SW480 (cell line): ENCODE measurements around the gene PET100.

ENCODE experiments used
- DNase-seq: peaks from one replicate; pipeline ENCODE4 v3.0.0-alpha.2; 2016; ENCODE audit warnings: low spot score

PET100 gene, protein sequence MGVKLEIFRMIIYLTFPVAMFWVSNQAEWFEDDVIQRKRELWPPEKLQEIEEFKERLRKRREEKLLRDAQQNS

DNA sequence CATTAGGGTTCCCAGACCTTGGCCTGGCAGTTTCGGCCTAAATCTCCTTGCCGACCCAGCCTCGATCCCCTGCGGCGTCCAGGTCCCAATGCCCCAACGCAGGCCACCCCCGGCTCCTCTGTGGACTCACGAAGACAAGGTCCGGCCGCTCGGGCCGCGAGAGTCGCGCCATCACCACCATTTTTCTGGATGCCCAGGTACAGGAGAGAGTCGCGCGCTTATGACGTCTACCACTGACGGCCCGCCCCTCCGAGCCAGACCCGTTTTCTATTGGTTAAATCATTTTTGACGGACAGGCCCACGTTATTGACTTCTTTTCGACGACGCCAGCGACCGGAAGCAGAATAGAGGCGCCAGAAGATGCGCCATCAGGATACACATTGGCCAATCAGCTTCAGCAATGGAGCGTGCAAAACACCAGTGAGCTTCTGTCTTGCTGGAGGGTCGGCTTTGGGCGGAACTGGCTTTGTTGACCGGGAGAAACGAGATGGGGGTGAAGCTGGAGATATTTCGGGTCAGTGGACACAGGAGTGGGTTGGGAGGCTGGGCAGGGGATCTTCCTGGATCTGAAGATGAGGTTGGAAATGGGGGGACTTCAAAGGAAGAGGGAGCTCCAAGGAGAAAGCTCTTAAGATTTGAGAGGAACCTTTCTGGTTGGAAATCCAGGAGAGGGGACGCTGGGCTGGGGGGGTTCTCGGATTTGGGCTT, at the start of gene PET100, which contains the start of gene XAB2:
TSS of gene PET100 (plus strand) at position 447 of the 708 bp plus-strand sequence. CDS start at position 488, 41 bp downstream.
TSS of gene XAB2 (minus strand) at position 199 of the 708 bp plus-strand sequence. CDS start at position 181, 18 bp downstream.
- peak; percentile 99 for DNase-seq

- DNase-seq = no peak
Measured at GRCh38 chr19:7582446-7582845, 47.1 kb upstream of the PET100 start.

GRCh38 chr19:7589822-7590221, 39.8 kb upstream of the PET100 start:
- no peak for DNase-seq

- DNase-seq = no peak
Measured at GRCh38 chr19:7590256-7590655, 39.3 kb upstream of the PET100 start.

GRCh38 chr19:7595466-7596133, 34.0 kb upstream of the PET100 start, which contains the start of gene CAMSAP3:
TSS of gene CAMSAP3 (plus strand) at chr19:7595863. CDS start at chr19:7596003, 140 bp downstream.
- DNase-seq = peak; percentile 75

GRCh38 chr19:7596211-7596937, 33.2 kb upstream of the PET100 start:
- no peak for DNase-seq

- DNase-seq = no peak
Measured at GRCh38 chr19:7597689-7598088, 31.9 kb upstream of the PET100 start.

GRCh38 chr19:7598180-7598579, 31.4 kb upstream of the PET100 start:
- no peak for DNase-seq

GRCh38 chr19:7600721-7601120, 28.9 kb upstream of the PET100 start:
- no peak for DNase-seq

- no peak for DNase-seq
Measured at GRCh38 chr19:7602240-7602934, 27.2 kb upstream of the PET100 start.

GRCh38 chr19:7602935-7603497, 26.6 kb upstream of the PET100 start:
- DNase-seq = no peak

DNA sequence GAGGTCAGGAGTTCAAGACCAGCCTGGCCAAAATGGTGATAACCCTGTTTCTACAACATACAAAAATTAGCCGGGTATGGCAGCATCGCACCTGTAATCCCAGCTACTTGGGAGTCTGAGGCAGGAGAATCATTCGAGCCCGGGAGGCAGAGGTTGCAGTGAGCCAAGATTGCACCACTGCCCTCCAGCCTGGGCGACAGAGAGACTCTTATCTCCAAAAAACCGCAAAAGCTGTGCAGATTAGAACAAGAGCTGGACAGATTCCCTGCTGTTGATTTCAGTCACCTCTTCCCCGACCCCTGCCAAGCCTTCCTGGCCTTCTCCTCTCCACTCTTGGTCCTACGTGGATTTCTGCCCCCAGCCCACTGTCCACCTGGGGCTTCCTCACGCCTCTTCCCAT, 25.7 kb upstream of the PET100 start:
- DNase-seq = no peak

DNA sequence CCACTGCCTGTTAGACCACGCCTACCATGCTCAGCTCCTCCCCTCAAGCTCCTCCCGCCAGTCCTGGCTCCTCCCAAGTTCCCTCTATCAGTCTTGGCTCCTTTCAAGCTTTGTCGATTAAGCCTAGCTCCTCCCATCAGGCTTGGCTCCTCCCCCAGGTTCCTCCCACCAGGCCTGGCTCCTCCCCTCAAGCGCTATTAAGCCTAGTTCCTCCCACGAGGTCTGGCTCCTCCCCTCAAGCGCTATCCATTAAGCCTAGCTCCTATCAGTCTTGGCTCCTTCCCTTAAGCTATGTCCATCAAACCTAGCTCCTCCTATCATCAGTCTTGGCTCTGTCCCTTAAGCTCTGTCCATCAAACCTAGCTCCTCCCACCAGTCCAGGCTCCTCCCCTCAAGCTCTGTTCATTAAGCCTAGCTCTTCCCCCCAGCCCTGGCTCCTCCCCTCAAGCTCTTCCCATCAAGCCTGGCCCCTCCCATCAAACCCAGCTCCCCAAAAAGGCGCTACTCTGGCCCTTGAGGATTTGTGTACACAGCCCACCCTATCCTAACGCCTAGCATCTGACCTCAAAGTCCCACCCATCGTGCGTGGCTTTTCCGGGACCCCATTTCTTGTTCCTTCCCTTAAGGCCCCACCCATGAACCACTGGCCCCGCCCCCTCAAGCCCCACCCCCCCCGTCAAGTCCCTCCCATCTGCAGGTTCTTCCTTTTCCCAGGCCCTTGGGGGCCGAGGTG, 23.9 kb upstream of the PET100 start:
- DNase-seq = peak; percentile 78

DNA sequence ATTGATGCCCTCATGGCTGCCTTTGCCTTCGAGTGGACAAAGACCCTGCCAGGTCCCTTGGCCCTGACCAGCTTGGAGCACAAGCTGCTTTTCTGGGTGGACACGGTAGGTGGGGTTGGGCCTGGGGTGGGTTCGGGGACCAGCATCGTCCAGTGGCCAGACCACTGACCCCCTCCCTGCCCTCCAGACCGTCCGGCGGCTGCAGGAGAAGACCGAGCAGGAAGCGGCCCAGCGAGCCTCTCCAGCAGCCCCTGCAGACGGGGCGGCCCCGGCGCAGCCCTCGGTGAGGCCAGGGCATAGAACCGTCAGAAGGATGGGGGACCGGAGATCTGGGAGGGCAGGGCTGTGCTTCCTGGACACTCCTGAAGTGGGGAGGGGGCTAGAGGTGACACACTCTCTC, 23.3 kb upstream of the PET100 start:
- DNase-seq = no peak

DNA sequence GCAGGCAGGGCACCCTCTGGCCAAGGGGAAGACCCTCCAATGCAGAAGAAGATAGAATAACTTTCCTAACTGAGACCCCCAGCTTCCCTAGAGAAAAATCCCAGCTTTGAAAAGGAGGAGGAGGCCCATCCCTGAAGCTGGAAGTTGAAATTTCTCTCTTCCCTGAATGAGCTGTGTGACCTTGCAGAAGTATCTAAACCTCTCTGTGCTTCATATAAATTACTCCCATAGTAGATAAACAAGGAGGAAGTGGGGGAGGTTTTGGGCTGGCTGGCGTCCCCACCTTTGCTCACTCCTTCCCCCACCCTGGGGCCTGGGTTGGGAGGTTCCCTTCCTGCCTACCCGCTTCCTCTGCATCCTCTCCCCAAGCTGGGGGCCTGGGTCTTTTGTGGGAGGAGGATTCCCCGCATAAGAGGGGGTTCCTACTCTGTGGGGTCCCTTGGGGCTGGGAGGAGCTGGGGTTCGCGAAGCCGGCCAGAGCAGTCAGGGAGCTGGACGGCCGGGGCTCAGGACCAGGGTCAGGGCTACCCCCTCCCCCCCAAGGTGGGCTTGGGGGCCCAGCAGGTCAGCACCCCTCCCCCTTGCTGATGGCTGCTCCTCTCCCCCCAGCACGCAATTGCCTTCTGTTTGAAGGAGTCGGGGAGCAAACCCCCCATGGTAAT, 22.2 kb upstream of the PET100 start:
- no peak for DNase-seq

DNA sequence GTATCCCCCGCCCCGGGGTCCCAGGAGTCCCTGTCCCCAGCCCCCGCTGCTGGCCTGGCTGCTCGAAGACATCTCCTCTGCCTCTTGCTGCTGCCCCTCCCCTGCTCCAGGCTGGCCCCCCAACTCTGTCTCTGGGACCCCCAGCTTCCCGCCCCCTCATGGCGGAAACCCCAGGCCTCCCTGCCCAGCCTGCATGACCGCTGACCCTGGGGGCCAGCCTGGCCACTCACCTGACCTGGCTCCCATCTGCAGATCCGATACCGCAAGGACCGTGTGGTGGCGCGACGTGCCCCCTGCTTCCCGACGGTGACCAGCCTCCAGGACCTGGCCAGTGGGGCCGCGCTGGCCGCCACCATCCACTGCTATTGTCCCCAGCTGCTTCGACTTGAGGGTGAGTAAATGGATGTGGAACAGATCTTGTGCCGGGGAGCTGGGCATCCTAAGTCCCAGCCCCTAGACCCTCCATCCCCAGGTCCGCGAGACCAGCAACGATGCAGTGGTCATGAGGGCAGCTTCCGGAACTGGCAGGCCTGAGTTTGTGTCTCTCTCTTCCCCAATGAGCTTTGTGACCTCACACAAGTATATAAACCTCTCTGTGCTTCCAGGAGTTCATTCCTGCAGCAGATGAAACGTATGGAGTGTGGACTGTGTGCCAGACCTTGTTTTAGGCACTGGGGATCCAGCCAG, 21.6 kb upstream of the PET100 start:
- no peak for DNase-seq

GRCh38 chr19:7610491-7611240, 18.9 kb upstream of the PET100 start:
- DNase-seq = no peak

DNA sequence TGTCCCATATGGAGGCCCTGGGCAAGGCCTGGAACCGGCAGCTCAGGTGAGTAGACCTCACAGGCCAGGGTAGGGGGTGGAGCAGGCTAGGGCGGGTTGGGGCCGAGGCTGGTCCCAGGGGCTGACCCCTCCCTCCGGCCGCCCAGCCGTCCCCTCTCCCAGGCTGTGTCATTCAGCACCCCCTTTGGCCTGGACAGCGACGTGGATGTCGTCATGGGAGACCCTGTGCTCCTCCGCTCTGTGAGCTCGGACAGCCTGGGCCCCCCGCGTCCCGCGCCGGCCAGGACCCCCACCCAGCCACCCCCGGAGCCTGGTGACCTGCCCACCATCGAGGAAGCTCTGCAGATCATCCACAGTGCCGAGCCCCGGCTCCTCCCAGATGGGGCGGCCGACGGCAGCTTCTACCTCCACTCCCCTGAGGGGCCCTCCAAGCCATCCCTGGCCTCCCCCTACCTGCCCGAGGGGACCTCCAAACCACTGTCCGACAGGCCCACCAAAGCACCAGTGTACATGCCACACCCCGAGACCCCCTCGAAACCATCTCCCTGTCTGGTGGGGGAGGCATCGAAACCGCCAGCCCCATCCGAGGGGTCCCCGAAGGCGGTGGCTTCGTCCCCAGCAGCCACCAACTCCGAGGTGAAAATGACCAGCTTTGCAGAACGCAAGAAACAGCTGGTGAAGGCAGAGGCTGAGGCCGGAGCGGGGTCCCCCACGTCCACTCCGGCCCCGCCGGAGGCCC, 17.9 kb upstream of the PET100 start:
- DNase-seq = no peak
